Peyer's patch (tissue), 4 donors: ENCODE results near the gene TPRN.

Experiments used
- CTCF ChIP-seq, 6 experiments: fragments of 450-650 bp in 4 of 6; fragments of 200-600 bp in 2 of 6; sonication (generic) in 1 of 6; IDR thresholded peaks; one replicate each; pipeline ENCODE4 v1.5.1; 2017 to 2019; ENCODE audit warnings: antibody characterized with exemption in 6 of 6, mild to moderate bottlenecking in 3 of 6, moderate library complexity in 1 of 6
- POLR2A ChIP-seq, 2 donors: fragments of 450-650 bp; IDR thresholded peaks; one replicate each; pipeline ENCODE4 v1.5.1; 2017; ENCODE audit warnings: antibody characterized with exemption in 2 of 2, mild to moderate bottlenecking in 2 of 2, moderate library complexity in 2 of 2

DNA sequence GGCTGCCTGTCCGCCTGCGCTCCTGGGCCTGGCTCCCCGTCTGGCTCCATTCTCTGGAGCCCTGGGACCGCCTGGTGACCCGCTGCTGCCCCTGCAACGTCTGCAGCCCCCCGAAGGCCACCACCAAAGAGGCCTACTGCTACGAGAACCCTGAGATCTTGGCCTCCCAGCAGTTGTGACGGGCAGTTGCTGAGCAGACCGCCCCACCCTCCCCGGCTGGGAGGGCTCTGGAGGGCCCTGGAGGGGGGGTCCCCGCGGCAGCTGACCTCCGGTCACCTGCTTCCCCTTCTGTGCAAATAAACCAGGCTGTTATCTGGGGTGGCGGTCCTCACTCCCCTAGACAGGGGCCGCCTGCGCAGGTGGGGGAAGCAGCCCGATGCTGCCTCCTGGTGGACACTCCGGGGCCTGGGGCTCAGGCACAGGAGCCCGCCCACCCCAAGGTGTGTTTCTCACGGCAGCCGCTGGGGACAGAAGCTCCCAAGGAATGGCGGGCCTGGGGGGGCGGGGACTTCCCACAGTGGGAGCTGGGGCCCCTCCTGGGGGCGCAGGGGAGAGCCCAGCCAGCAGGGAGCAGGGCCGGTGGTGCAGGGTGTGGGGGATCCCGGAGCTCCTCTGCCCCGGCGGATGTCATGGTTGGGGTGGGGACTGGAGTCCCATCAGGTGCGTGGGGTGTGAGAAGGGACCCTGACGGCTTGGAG, 35.8 kb upstream of the TPRN start:
- TF ChIP-seq CTCF (IDR thresholded peaks at IDR 0.05) (peak; percentile 99 to 100 (median 100)), POLR2A (IDR thresholded peaks at IDR 0.05) (no peak)
